Caki2 (cell line): ENCODE measurements around the gene SERPINA3. TPM values are rescaled to one million over a fixed set of nuclear protein-coding genes. Genes with fewer than 3 reads are reported as not detected.
"Not testable (repeated sequence)": the region's sequence is repeated elsewhere in the genome, so short reads cannot be mapped to it uniquely, and the experiment has no call there.

Source experiments
- DNase-seq: peaks from one replicate; pipeline ENCODE4 v3.0.0-alpha.2; 2015; ENCODE audit warnings: low read depth
- in situ Hi-C: cut with HindIII; loops from 2 replicates; pipeline ENCODE4 v1.10.0; 2016; ENCODE audit warnings: low sequenced_read_pairs, low pct_unique_long_range_greater_than_20kb, mixed read lengths
- total RNA-seq: library from RNA; depleted of rRNA; stranded (reverse); fragments of >200 nt; shearing (Covaris generic); gene quantifications from 2 replicates; pipeline ENCODE4 v1.2.3, GENCODE V29; 2014; ENCODE audit warnings: low replicate concordance; rRNA removed

Gene SERPINA3
- 0.64 TPM in 1 of 2 replicates, not detected in the other for total RNA-seq

DNA sequence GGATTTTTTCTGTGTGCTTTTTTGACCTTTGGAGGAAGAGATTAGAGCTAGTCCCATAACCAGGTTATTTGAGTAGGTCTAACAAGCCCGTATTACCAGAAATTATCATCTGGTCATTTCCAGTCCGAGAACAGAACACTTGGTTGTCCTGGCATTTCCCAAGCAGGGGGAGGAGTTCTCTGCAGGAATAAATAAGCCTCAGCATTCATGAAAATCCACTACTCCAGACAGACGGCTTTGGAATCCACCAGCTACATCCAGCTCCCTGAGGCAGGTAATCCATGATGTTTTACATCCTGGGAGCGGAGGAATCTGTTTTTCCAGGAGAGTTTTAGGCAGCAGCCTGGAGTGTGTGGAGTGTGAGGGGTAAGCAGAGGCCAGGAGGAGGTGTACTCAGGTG lies at the start of gene SERPINA3:
Gene SERPINA3 (plus strand): TSS at position 218 of the 400 bp plus-strand sequence. CDS start 2,051 bp downstream, outside the sequence.
- in situ Hi-C loops = no loop called here
- DNase-seq = no peak

DNA sequence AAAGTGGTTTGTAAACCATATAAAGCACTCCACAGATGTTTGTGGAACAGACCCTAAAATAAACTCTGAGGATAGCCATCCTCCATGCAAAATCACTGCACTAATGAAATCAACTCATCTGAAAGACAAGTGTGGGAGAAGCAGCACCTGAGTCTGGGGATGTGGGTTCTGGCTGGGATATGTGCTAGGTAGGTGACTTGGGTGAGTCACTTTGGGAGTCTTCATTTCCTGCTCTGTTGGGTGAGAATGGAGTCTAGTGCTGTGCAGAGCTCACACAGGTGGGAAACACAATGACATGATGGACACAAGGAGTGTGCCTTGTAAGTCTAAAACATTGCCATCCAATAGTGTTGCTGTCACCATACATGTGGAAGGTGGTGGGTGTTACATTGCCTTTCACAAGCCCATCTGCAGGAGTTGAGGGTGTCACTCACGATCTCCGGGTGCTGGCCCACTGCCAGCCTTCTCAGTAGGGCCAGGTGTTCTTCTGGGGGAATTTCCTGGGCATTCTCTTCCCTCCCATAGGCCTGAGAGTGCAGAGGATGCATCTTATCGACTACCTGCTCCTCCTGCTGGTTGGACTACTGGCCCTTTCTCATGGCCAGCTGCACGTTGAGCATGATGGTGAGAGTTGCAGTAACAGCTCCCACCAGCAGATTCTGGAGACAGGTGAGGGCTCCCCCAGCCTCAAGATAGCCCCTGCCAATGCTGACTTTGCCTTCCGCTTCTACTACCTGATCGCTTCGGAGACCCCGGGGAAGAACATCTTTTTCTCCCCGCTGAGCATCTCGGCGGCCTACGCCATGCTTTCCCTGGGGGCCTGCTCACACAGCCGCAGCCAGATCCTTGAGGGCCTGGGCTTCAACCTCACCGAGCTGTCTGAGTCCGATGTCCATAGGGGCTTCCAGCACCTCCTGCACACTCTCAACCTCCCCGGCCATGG lies 49.0 kb upstream of the SERPINA3 start:
- no peak for DNase-seq
- in situ Hi-C loops = no loop called here

DNA sequence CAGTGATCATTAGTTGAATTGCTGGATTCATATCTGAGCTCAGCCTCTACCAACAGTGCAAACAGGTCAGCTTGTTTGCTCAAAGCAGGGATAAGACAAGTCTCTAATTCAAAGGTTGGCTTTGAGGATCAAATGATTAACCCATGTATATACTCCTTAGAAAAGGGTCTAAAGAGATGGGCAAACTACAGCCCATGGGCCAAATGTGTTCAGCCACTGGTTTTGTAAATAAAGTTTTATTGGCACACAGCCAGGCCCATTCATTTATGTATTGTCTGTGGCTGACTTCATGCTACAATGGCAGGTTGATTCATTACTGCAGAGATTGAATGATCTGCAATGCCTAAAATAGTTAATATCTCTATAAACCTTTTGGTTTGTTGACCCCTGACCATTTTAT lies 47.8 kb upstream of the SERPINA3 start:
- DNase-seq = no peak
- in situ Hi-C loops = no loop called here

DNA sequence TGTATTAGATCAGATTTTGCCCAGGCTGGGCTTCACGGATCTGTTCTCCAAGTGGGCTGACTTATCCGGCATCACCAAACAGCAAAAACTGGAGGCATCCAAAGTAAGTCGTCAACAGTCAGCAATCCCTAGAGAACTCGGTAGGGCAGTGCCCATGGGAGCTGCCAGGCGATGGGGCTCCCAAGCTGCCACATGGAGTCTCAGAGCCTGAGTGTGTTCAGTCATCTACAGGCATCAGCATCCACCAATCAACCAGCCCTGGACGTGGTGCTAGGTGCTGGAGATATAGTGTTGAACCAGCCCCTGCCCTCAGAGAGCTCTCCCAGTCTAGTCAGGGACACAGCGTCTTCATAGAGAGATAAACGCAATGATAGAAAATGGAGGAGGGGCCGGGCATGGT lies 44.0 kb upstream of the SERPINA3 start:
- DNase-seq = no peak
- in situ Hi-C loops = no loop called here

DNA sequence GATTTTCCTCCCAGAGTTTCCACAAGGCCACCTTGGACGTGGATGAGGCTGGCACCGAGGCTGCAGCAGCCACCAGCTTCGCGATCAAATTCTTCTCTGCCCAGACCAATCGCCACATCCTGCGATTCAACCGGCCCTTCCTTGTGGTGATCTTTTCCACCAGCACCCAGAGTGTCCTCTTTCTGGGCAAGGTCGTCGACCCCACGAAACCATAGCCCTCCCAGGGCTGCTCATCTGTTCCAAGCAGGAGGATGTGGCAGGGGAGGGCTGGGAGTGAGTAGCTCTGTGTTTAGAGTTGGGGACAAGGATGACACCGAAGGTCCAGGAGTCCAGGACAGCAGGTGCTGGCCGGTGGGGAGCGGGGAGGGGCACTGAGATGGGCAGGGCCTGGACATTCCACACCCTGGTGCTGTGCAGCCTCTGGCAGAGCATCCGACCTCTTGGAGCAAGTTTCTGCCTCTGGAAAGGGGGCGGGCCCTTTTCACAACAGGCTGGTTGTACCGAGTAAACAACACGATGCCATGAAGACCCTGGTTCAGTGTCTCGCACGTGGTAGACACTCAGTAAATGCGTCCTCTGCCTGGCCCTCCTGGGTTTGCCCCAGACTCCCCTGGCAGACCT lies 42.7 kb upstream of the SERPINA3 start:
- in situ Hi-C loops = no loop called here
- no peak for DNase-seq

DNA sequence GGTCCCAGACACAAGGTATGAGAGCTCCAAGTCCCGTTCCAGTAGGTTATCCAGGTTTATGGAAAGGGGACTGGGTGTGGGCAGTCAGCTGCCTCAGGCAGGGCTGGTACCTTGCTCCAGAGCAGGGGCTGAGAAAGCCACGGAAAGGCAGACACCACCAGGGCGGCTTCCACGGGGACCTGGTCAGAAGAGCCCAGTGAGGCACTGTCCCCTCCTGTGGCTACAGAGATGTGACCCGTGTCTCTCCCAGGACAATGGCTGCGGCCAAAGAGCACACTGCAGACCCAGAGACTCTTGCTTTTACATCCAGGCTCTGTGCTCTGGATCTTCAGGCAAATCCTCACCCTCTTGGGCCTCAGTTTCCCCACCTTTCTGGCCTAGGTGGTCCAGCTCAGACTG lies 42.2 kb upstream of the SERPINA3 start:
- no peak for DNase-seq
- in situ Hi-C loops = no loop called here

DNA sequence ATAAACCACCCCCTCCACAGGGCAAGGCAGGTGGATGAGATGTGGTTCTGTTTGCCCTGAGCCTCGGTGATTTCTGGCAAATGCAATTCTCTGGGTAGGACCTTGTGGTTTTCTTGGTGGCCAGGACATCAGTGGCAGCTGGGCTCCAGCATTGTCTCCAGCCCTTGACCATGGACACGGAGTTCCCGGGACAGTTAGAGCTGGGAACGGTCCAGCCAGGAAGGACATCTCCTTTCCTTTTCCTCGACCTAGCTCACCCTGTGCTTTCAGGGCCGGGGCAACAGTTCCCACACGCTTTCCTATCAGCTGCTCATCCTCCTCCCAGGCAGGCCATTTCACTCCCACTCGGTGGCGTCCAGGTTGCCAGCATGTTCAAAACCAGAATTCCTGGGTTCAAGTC lies 41.8 kb upstream of the SERPINA3 start:
- in situ Hi-C loops = no loop called here

DNA sequence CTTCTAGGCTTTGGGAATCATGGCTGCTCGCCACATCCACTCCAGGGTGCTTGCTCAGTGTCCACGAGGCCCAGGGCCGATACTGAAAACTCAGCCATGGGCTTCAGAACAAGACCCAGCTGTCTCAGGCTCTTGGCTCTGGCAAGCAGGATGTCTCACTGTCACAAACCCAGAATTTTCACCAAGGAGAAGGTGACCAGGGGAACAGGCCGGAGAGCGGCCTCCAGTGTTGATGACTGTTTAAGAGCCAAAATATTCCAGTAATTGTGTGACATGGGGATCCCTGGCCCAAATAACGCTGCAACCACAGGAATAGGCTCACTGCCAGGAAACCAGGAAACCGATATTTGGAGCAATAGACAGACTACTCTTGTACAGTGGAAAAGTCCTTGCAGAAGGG lies 40.8 kb upstream of the SERPINA3 start:
- in situ Hi-C loops = no loop called here
- DNase-seq = no peak

More for the DNA sequence above, 41.8 kb upstream of the SERPINA3 start:
- DNase-seq = no peak

DNA sequence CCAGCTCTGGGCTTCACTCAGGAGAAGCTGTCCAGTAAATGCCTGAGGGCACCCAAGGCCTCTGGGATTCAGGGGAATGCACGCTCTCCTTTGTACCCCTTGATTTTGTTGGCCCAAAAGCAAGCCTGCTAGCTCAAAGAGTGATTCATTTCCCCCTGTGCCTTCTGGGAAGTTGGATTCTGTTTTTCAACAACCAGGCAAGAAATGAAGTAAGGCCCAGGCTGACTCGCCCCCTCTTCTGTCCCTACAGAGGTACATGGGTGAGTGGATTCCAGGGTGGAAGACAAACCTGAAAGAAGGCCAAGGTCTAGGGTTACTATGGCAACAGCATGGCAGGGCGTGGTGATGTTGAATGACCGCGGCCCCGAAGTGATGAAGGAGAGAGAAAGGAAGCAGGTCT lies 40.2 kb upstream of the SERPINA3 start:
- DNase-seq = no peak
- in situ Hi-C loops = no loop called here

DNA sequence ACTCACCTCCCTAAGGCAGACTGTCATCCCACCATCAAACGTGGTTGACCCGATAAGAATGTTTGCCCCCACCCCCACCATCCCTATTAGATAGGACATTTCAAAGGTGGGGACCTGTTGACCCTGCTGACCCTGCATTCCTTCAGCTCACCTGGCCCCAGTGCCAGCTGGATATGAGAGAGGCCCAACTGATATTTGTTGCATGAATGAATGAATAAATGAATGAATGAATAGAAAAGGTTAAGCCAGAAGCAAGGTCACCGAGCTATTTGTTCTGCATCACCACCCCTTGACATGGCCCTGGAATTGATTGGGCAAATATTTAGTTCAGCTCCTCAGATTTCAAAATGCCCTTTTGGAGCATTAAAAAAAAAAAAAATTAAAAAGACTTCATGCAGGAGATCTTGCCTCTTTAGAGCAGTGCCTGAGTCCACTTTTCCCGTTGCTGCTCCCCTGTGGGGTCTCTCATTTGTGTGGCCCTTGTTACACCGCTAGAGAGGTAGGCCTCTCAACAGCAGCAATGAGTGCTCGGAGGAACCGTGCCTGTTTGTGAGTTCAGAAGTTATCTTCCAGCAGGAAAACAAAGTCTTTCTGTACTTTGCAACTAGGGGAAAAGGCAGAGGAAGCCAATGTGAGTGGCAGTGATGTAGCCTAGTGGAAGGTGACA lies 39.4 kb upstream of the SERPINA3 start:
- DNase-seq = no peak
- in situ Hi-C loops = no loop called here

DNA sequence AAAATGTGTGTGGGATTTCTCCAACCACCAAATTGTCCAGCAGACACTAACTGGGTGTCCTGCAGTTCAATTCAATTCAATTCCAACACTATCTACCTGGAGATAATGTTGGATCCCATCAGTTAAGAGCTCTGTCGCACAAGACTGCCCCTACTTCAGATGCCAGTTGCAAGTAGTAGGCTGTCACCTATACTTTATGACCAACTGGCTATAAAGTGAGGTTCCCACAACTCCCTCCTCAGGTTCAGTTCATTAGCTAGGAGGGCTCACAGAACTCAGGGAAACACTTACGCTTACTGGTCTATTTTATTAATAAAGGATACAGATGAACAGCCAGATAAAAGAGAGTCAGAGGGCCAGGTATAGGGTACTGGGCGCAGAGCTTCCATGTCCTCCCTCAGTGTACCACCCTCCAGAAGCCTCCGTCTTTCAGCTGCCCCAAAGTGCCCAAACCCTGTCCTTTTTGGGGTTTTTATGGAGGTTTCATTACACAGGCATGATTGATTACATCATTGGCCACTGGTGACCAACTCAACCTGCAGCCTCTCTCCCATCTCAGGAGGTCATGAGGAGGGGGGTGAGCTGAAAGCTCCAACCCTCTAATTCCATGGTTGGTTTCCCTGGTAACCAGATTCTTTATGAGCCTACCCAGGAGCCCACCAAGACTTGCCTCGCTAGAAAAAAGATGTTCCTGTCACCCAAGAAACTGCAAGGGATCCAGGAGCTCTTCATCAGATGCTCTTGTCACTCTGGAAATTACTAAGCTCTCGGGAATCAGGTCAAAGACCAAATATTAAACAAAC lies 38.5 kb upstream of the SERPINA3 start:
- in situ Hi-C loops = no loop called here
- no peak for DNase-seq

DNA sequence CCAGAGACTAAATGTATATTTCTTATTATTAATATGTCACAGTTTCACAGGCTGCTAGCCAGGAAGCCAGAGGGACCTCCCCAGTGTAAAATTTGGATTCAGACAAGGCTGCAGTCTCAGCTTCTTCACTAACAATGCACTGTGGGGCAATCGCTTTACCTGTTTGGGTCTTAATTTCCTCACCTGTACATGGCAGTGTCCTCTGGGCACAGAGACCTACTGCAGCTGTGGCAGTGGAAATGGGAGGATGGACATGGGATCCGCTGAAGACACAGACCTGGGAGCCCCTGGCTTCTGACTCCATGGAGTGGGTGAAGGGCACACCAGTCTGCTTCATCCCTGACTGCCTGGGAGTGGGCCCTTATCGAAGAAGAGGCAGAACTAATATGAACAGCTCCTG lies 37.9 kb upstream of the SERPINA3 start:
- in situ Hi-C loops = no loop called here
- no peak for DNase-seq

DNA sequence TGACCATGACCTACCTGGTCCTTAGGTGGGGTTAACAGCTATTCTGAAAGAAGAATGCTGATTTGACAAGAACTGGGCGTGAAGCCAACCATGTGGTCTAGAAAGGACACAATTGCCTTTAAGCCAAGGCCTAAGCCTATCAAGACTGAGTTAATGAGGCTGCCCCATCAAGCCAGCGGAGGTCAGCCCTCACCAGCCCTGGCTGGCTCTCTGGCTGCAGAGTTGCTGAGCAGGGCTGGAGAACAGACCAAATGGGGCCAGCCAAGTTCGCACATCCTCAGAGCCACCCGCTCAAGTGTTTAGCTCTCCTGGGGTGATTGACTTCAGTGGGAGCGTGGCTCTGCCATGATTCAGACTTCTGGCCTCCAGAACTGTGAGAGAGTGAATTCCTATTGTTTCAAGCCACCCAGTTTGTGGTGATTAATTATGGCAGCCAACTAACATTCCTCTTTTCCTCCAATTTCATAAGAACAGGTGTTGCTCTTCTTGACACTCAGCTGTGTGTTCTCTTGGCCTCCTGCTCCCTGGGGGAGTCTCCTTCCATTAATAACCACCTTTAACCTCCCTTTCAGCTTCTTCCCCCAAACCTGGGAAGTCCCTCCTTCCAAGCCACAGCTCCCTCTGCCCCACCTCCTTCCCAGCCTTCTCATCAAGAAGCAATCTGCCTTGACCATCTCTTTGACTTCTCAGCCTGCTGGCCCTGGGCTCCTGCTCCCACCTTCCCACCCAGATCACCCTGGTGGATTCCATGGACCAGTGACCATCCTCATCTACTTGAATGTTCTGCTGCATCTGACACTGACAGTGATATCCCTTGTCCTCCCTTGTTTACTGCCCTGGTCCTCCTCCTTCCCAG lies 36.2 kb upstream of the SERPINA3 start:
- DNase-seq = no peak
- in situ Hi-C loops = no loop called here

DNA sequence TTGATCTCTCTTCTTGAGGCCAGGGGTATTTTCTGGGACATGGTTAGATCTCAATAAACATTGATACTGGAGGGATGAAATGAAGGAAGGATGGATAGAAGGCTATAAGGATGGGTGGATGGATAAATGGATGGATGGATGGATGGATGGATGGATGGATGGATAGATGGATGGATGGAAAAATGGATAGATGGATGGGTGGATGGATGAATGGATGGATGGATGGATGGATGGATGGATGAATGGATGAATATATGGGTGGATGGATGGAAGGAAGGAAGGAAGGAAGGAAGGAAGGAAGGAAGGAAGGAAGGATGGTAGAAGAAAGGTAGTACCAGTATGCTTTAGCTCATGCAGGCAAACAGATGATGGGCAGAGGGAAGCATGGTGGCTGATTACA lies 34.7 kb upstream of the SERPINA3 start:
- in situ Hi-C loops, DNase-seq: not testable (repeated sequence)

DNA sequence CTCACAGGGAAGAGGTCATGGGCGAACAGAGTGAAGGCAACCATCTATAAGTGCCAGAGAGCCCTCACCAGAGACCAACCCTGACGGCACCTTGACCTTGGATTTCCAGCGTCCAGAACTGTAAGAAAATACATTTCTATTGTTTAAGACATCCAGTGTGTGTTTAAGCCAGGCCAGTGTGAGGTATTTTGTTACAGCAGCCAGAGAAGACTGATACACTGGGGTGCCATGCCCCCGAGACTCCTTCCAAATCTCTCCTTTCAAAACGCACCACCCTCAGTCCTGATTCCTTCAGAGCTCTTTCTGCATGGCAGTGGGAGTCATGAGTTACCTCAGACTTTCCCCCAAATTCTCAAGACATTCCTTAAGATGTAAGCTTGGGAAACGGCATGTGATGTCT lies 33.5 kb upstream of the SERPINA3 start:
- no peak for DNase-seq
- in situ Hi-C loops = no loop called here

DNA sequence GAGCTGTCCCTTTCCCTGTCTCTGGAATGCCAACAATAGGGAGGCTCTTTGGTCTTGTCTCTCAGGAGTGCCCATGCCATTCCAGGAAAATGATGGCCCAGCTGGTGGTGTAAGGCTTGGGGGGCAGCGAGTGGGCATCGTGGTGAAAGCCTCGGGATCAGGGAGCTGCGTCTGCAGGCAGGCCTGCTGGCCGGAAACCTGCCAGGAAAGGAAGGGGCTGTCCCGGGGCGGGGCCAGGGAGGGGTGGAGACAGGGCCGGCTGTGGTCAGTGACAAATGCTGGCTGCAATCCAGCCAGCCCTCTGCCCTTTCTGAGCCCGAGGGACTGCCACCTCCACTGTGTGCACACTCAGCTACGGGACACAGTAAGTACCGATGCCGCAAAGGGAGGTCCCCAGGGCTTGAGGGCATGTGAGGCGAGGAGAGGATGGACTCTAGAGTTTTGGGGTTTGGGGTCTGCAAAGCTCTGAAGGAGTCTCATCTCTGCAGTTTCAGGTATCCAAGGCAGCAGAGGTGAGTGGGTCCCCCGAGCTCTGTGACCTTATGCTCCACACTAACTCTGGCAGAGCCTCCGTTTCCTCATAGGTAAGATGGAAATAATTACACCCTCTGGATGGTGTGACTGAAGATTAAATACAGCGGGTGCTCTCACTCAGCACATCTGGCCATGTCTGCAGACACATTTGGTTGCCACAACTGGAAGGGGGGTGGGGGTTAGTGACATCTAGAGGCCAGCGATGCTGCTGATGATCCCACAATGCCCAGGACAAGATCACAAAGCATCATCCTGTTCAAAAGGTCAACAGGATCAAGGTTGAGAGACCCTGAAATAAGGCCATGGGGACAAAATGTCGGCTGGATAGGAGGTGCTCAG lies 30.8 kb upstream of the SERPINA3 start, which contains the start of gene SERPINA5:
Gene SERPINA5 (plus strand): TSS at position 300 of the 873 bp plus-strand sequence. CDS start 5,937 bp downstream, outside the sequence.
- in situ Hi-C loops = no loop called here
- no peak for DNase-seq
